Ovary (tissue), 9 donors: ENCODE measurements around the gene KLHDC8B. TPM values are rescaled to one million over a fixed set of nuclear protein-coding genes. Genes with fewer than 3 reads are reported as not detected.
A peak's percentile ranks its signal among the peaks of the same experiment; 100 is the strongest.

Experiments
- DNase-seq, 5 donors: peaks; one replicate each; pipeline ENCODE4 v3.0.0-alpha.2; 2019 to 2020
- H3K27ac ChIP-seq, 2 donors: fragments of 200-600 bp; one replicate each; pipeline versions ENCODE4 v1.5.1 to v1.8.0; 2019 to 2022
- H3K27me3 ChIP-seq: fragments of 200-600 bp; one replicate; pipeline ENCODE4 v1.8.0; 2022
- H3K36me3 ChIP-seq: fragments of 200-600 bp; sonication (generic); one replicate; pipeline ENCODE4 v1.5.1; 2019
- H3K4me1 ChIP-seq: one replicate; pipeline ENCODE4 v1.8.1; 2013; ENCODE audit warnings: mild to moderate bottlenecking, moderate library complexity; ENCODE audit not compliant: insufficient read depth
- H3K4me3 ChIP-seq: fragments of 200-600 bp; sonication (generic); one replicate; pipeline ENCODE4 v1.5.1; 2017
- H3K9me3 ChIP-seq, 2 donors: fragments of 200-600 bp in 1 of 2; sonication (generic) in 1 of 2; one replicate each; pipeline versions ENCODE4 v1.5.1 to v1.8.1; 2013 to 2019; ENCODE audit warnings: mild to moderate bottlenecking in 1 of 2, moderate library complexity in 1 of 2
- CTCF ChIP-seq, 3 donors: fragments of 450-650 bp in 2 of 3; fragments of 200-600 bp in 1 of 3; IDR thresholded peaks; one replicate each; pipeline versions ENCODE4 v1.5.1 to v1.8.0; 2016 to 2022; ENCODE audit warnings: antibody characterized with exemption in 3 of 3, mild to moderate bottlenecking in 1 of 3
- EP300 ChIP-seq: sonication (generic); formaldehyde crosslinking; IDR thresholded peaks from one replicate; pipeline ENCODE4 v1.6.1; 2017; ENCODE audit warnings: antibody characterized with exemption
- POLR2A ChIP-seq: fragments of 450-650 bp; IDR thresholded peaks from one replicate; pipeline ENCODE4 v1.6.1; 2017; ENCODE audit warnings: antibody characterized with exemption, mild to moderate bottlenecking, moderate library complexity
- WGBS, 3 donors: extraction: QIAGEN DNeasy Blood & Tissue Kit in 1 of 3; methylation state at CpG; one replicate each; pipeline versions ENCODE4 v1.1.5 to v1.1.7; 2013 to 2017; 5-methylcytosine and 5-hydroxymethylcytosine counted together
- intact Hi-C, 4 donors: fragments of 100-400 bp; cut with DNase I; formaldehyde crosslinking; loops; one replicate each; pipeline versions ENCODE4 v1.11.0 to v1.15.1; 2022 to 2023
- polyA plus RNA-seq, 2 donors: library from polyadenylated mRNA; stranded (reverse); fragments of 200-250 nt in 1 of 2; fragments of 350-450 nt in 1 of 2; fragmentation: Illumina TruSeq in 1 of 2; extraction: RNeasy Lipid Tissue Mini Kit (QIAGEN cat#74804) in 1 of 2; gene quantifications; one replicate each; pipeline ENCODE4 v1.2.3, GENCODE V29; 2013 to 2014
- total RNA-seq, 7 donors: library from RNA; depleted of rRNA in 2 of 7; stranded (reverse); fragments of >200 nt in 2 of 7; fragmentation: NEBNext Ultra II Directional in 3 of 7; extraction: Animal tissue kit (Norgen Biotek cat#: 25700) in 3 of 7; gene quantifications; one replicate each; pipeline versions ENCODE4 v1.1.0 to v1.2.4, GENCODE V29; 2016 to 2023
- donor health status: DM: no; HTN: no; CAD: no; lungs with moderate emphysema.
- donor health status: DM: no; HTN: no; CAD: no.
- donor health status: Bipolar disorder and iron deficiency.
- donor health status: DM: yes; HTN: yes; CAD: no.
- donor health status: DM: no; HTN: no; CAD: no.
- donor health status: DM: yes; HTN: yes; CAD: no.

The KLHDC8B gene
- total and polyA plus RNA-seq, 9 donors, result 67.1 to 244 (median 109) TPM

- DNase-seq, result no peak
- peaks cover 6% of the 10 kb centered on the region for H3K4me1 ChIP-seq
- intact Hi-C loops, result no loop called here
- no peaks in the 10 kb centered on the region for H3K27me3 ChIP-seq
- no peak overlapping the region for H3K4me3 ChIP-seq
- H3K36me3 ChIP-seq, result no peaks in the 10 kb centered on the region
- 75 to 84% (median 79%) methylated on average over 3 of the region's 3 CpGs for WGBS, 3 donors
- no peak overlapping the region for H3K27ac ChIP-seq
- no peaks in the 10 kb centered on the region for H3K9me3 ChIP-seq
- TF ChIP-seq EP300 (no peak), POLR2A (no peak), CTCF (IDR thresholded peaks at IDR 0.05) (no peak)
Observed at GRCh38 chr3:49198161-49198560, 26.8 kb downstream of the KLHDC8B start.

- WGBS, 3 donors, result 49 to 57% (median 56%) methylated on average over 24 of the region's 24 CpGs
Observed at GRCh38 chr3:49198611-49199230, 27.3 kb downstream of the KLHDC8B start.

GRCh38 chr3:49199239-49199899, 28.0 kb downstream of the KLHDC8B start:
- WGBS, 3 donors, result 7 to 10% (median 10%) methylated on average over 45 to 53 of the region's 53 CpGs
- DNase-seq, result peak; percentile 96 to 99 (median 98)
- peak overlapping the region; percentile 35 to 56 for H3K27ac ChIP-seq
- H3K36me3 ChIP-seq, result no peaks in the 10 kb centered on the region
- H3K4me3 ChIP-seq, result peak overlapping the region; percentile 46
- no peaks in the 10 kb centered on the region for H3K27me3 ChIP-seq
- intact Hi-C loops, result no loop called here
- H3K9me3 ChIP-seq, result no peaks in the 10 kb centered on the region
- H3K4me1 ChIP-seq, result peaks cover 6% of the 10 kb centered on the region
- TF ChIP-seq POLR2A (no peak), EP300 (no peak), CTCF (IDR thresholded peaks at IDR 0.05) (no peak)

More at GRCh38 chr3:49198611-49199230, 27.3 kb downstream of the KLHDC8B start:
- no peak for DNase-seq
- H3K36me3 ChIP-seq, result no peaks in the 10 kb centered on the region
- no peak overlapping the region for H3K27ac ChIP-seq
- no peaks in the 10 kb centered on the region for H3K9me3 ChIP-seq
- intact Hi-C loops, result no loop called here
- peaks cover 6% of the 10 kb centered on the region for H3K4me1 ChIP-seq
- H3K27me3 ChIP-seq, result no peaks in the 10 kb centered on the region
- H3K4me3 ChIP-seq, result peak overlapping the region; percentile 46
- TF ChIP-seq EP300 (no peak), CTCF (IDR thresholded peaks at IDR 0.05) (no peak), POLR2A (no peak)

- Histone ChIP-seq H3K27me3 (no peaks in the 10 kb centered on the region), H3K9me3 (no peaks in the 10 kb centered on the region), H3K27ac (peak overlapping the region; percentile 35 to 56), H3K36me3 (no peaks in the 10 kb centered on the region), H3K4me3 (peak overlapping the region; percentile 46), H3K4me1 (peaks cover 6% of the 10 kb centered on the region)
- WGBS, 3 donors, result 32 to 58% (median 41%) methylated on average over 15 of the region's 15 CpGs
- no peak for TF ChIP-seq EP300
- TF ChIP-seq POLR2A, result no peak
- TF ChIP-seq CTCF (IDR thresholded peaks at IDR 0.05), result no peak
- peak in 2 of 5 donors; percentile 39 to 46 for DNase-seq
- intact Hi-C loops, result no loop called here
Observed at GRCh38 chr3:49199900-49200281, 28.5 kb downstream of the KLHDC8B start.
